DND-41 (cell line): ENCODE data around the gene EAF1.

Experiments used
- EZH2 ChIP-seq: IDR thresholded peaks from 3 replicates; pipeline ENCODE4 v1.6.1; 2012; ENCODE audit warnings: borderline replicate concordance, low read depth, mild to moderate bottlenecking, moderate library complexity, low read length, inconsistent platforms; ENCODE audit not compliant: severe bottlenecking
- TF ChIP-seq, protein P1 (sequence below): IDR thresholded peaks from 2 replicates; pipeline ENCODE4 v1.5.1; 2012; ENCODE audit warnings: borderline replicate concordance, low read length, moderate library complexity, mild to moderate bottlenecking; ENCODE audit not compliant: poor library complexity, severe bottlenecking; ENCODE audit errors: extremely low read depth

DNA sequence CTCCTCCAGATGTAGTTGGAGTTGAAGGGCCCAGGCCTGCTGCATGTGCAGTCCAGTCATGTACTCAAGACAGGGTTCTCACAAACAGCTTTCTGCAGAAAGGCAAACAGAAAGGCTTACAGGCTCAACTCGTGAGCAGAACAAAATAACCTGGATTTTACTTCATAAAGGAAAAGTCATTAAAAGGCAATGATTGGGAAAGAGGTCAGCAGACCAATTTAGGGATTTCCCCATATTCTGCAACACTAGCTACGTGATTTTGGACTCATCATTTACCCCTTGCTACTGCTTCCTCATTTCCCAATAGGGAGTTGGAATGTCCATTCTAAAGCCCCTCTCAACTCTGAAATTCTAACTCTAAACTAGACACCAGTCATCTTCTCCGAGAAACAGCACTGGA lies 18.2 kb upstream of the EAF1 start:
- TF ChIP-seq, protein P1, sequence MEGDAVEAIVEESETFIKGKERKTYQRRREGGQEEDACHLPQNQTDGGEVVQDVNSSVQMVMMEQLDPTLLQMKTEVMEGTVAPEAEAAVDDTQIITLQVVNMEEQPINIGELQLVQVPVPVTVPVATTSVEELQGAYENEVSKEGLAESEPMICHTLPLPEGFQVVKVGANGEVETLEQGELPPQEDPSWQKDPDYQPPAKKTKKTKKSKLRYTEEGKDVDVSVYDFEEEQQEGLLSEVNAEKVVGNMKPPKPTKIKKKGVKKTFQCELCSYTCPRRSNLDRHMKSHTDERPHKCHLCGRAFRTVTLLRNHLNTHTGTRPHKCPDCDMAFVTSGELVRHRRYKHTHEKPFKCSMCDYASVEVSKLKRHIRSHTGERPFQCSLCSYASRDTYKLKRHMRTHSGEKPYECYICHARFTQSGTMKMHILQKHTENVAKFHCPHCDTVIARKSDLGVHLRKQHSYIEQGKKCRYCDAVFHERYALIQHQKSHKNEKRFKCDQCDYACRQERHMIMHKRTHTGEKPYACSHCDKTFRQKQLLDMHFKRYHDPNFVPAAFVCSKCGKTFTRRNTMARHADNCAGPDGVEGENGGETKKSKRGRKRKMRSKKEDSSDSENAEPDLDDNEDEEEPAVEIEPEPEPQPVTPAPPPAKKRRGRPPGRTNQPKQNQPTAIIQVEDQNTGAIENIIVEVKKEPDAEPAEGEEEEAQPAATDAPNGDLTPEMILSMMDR, result no peak
- TF ChIP-seq EZH2, result no peak
